PFSK-1 (cell line): ENCODE data around the gene DAP3.

Experiments used
- FOXP2 ChIP-seq: optimal IDR thresholded peaks from 2 replicates; pipeline ENCODE3; 2011; ENCODE audit warnings: borderline replicate concordance, control low read depth, inconsistent platforms; ENCODE audit not compliant: insufficient read depth; ENCODE audit errors: extremely low read length, extremely low read depth
- POLR2AphosphoS5 ChIP-seq: IDR thresholded peaks from 2 replicates; pipeline ENCODE4 v1.6.1; 2012; ENCODE audit warnings: low read depth, mild to moderate bottlenecking, control low read depth, low read length, moderate library complexity
- SIN3A ChIP-seq: IDR thresholded peaks from 2 replicates; pipeline ENCODE4 v1.6.1; 2012; ENCODE audit warnings: mild to moderate bottlenecking, low read length, moderate library complexity, borderline replicate concordance; ENCODE audit not compliant: insufficient read depth
- TAF1 ChIP-seq: IDR thresholded peaks from 2 replicates; pipeline ENCODE4 v1.6.1; 2012; ENCODE audit warnings: low read length, control low read depth, borderline replicate concordance; ENCODE audit not compliant: insufficient read depth
- TF ChIP-seq, protein P1 (sequence below), 2 experiments: IDR thresholded peaks; 2 replicates each; pipeline versions ENCODE4 v1.6.1 to v1.8.0; 2011 to 2012; ENCODE audit warnings: low read depth in 2 of 2, low read length in 2 of 2, control low read depth in 1 of 2, inconsistent platforms in 1 of 2, mild to moderate bottlenecking in 1 of 2, moderate library complexity in 1 of 2; ENCODE audit not compliant: insufficient read depth in 1 of 2

Gene DAP3

DNA sequence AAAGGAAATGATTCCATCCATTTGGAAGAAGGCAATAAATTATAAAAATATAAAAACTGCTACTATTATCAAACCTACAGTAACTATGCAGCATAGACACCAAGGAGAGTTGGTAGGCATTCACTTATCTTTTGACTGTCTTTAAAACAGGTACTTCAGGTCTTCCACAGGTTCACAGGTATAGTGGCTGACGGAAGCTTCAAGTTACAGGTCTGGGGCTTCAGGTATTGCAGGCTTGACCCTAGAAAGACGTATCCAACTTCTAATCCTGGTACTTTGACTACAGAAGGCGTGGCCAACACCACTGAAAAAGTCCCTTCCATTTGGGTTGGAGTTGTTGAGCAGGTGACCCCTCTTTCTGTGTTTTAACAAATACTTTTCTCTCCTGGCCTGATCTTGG is 35.9 kb upstream of the DAP3 start:
- TF ChIP-seq SIN3A (no peak), TAF1 (no peak), FOXP2 (no peak), POLR2AphosphoS5 (no peak)
- TF ChIP-seq, protein P1, sequence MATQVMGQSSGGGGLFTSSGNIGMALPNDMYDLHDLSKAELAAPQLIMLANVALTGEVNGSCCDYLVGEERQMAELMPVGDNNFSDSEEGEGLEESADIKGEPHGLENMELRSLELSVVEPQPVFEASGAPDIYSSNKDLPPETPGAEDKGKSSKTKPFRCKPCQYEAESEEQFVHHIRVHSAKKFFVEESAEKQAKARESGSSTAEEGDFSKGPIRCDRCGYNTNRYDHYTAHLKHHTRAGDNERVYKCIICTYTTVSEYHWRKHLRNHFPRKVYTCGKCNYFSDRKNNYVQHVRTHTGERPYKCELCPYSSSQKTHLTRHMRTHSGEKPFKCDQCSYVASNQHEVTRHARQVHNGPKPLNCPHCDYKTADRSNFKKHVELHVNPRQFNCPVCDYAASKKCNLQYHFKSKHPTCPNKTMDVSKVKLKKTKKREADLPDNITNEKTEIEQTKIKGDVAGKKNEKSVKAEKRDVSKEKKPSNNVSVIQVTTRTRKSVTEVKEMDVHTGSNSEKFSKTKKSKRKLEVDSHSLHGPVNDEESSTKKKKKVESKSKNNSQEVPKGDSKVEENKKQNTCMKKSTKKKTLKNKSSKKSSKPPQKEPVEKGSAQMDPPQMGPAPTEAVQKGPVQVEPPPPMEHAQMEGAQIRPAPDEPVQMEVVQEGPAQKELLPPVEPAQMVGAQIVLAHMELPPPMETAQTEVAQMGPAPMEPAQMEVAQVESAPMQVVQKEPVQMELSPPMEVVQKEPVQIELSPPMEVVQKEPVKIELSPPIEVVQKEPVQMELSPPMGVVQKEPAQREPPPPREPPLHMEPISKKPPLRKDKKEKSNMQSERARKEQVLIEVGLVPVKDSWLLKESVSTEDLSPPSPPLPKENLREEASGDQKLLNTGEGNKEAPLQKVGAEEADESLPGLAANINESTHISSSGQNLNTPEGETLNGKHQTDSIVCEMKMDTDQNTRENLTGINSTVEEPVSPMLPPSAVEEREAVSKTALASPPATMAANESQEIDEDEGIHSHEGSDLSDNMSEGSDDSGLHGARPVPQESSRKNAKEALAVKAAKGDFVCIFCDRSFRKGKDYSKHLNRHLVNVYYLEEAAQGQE (IDR thresholded peaks at IDR 0.05; ENCODE audit: insufficient read depth in 1 of 2, low read depth in 2 of 2, low read length in 2 of 2) = no peak

DNA sequence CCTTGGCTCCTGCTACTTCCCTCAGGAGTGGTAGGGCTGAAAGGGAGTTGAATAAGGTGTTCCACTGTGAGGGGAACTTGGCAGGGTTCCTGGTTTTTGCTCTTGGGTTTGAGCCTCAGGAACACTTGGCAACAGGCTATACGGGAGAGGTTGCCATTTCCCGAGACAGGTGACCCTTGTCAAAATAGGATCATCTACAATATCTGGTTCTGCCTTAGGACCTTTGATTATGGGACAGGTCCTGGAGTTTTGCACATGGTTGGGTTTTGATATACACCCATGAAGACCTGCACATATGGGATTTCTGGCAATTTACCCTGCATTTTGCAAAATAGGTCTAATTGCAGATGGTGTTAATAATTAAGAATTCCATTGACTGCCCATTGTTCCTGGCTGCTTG is 31.4 kb upstream of the DAP3 start:
- TF ChIP-seq TAF1 (no peak), SIN3A (no peak), POLR2AphosphoS5 (no peak), FOXP2 (no peak)
- TF ChIP-seq, protein P1 (IDR thresholded peaks at IDR 0.05; ENCODE audit: insufficient read depth in 1 of 2, low read depth in 2 of 2, low read length in 2 of 2) = no peak

DNA sequence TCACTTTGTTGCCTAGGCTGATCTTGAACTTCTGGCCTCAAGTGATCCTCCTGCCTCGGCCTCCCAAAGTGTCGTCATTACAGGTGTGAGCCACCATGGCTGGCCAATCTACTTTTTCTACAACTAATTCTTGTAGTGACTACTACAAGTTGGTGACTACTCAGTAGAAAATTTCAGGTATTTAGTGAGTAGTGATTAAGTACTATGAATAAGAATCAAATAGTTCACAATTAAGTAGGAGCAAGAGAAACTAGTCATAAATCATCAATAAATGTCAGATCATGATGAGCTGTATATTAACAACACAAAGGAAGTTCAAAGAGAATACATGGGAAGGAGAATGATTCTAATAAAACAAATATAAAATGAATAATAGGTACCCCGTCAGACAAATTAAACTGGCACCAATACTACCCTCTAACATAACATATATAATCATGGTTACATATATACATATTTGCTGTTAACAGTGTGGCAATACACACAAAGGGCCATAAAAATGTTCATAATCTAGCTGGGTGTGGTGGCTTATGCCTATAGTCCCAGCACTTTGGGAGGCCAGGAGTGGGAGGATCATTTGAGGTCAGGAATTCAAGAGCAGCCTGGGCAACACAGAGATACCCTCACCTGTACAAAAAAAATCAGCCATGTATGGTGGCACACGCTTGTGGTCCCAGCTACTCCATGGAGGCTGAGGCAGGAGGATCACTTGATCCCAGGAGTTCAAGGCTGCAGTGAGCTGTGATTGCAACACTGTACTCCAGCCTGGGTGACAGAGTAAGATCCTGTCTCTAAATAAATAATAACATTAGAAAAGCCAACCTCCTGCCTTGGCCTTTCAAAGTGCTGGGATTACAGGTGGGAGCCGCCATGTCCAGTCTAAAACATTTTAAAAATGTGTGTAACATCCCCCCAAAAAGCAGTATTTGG is 19.4 kb upstream of the DAP3 start:
- TF ChIP-seq FOXP2 = no peak
- TF ChIP-seq, protein P1 (IDR thresholded peaks at IDR 0.05; ENCODE audit: insufficient read depth in 1 of 2, low read depth in 2 of 2, low read length in 2 of 2) = no peak
- TF ChIP-seq SIN3A = no peak
- TF ChIP-seq POLR2AphosphoS5 = no peak
- no peak for TF ChIP-seq TAF1

DNA sequence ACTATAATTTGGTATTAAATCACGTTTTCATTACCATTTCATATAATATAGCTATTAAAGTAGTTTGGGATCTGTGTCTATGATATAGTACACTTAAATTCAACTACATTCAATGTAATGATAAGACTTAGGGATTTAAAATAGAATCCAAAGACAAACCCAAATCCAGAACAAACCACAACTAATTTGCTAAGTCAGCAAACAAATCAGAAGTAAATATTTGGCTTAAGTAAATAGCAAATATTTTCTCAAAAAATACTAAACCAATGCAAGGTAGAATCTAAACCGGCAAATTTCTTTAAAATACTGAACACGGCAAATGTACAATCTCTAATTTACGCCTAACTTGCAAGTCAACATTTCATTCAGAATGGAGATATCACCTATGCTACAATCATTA is 17.1 kb upstream of the DAP3 start:
- TF ChIP-seq SIN3A (no peak), FOXP2 (no peak), TAF1 (no peak), POLR2AphosphoS5 (no peak)
- TF ChIP-seq, protein P1 (IDR thresholded peaks at IDR 0.05; ENCODE audit: insufficient read depth in 1 of 2, low read depth in 2 of 2, low read length in 2 of 2) = no peak
